ENCODE measurements around the gene PYHIN1. TPM values are rescaled to one million over a fixed set of nuclear protein-coding genes. Genes with fewer than 3 reads are reported as not detected.

Gene PYHIN1
- not detected in 2 replicates for total RNA-seq

DNA sequence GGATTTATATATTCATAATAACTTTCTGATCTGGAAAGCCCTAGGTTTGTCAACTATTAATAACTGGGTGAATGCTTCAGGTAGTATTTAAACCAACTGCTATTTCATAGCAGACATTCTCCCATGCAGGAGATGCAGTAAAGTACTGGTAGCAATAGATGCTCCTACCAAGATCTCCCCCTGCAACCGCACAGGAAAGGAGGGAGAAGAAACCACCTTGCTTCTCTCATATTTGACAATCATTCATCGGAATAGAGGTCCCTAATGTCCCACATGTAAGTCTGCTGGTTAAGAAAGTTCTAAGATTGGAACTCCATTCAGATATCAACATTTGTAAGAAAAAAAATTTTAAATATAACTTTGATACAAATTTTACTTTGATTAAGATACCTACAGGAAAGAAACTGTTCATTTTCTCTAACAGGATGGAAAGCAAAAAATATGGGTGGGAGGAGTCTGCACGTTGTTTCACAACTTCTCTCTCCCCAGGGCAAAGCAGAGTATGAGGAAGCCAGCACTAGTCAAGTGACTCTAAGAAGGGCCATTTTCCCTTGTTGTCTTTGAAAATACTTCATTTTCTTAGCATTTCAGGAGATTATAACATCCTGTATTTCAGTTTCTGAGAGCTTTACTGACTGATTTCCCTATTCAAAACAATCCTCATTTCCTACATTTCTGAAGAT lies at the start of gene PYHIN1:
PYHIN1 (plus strand) TSS at position 498 of the 683 bp plus-strand sequence. CDS start 5,359 bp downstream, outside the sequence.

GRCh38 chr1:159009704-159010361 lies 78.5 kb downstream of the PYHIN1 start, which contains the start of gene IFI16:
Gene IFI16, plus strand, starts transcription at chr1:159009907. Its CDS starts 4,774 bp downstream, at chr1:159014681.

Other genes with a start within 250 kb of the PYHIN1 start
- gene SPTA1, start 244.8 kb upstream of the PYHIN1 start, total RNA-seq: not detected in 2 replicates
- gene OR6K2, start 230.9 kb upstream of the PYHIN1 start, total RNA-seq: not detected in 2 replicates
- gene OR6K3, start 210.8 kb upstream of the PYHIN1 start, total RNA-seq: not detected in 2 replicates
- not detected in 2 replicates for gene OR6K6, start 176.8 kb upstream of the PYHIN1 start, total RNA-seq
- gene OR6N1, start 159.4 kb upstream of the PYHIN1 start, total RNA-seq: not detected in 2 replicates
- gene OR6N2, start 150.3 kb upstream of the PYHIN1 start, total RNA-seq: not detected in 2 replicates
- not detected in 2 replicates for gene MNDA, start 100.2 kb upstream of the PYHIN1 start, total RNA-seq
- 68.1 and 161 TPM in 2 replicates for gene IFI16, start 78.4 kb downstream of the PYHIN1 start, total RNA-seq
- 0.13 TPM in 1 of 2 replicates, not detected in the other for gene AIM2, start 145.2 kb downstream of the PYHIN1 start, total RNA-seq
- gene CADM3, start 240.1 kb downstream of the PYHIN1 start, total RNA-seq: 2.2 and 3.2 TPM in 2 replicates

Measured in epithelial cell of alveolus of lung (primary cell).